Keratinocyte (primary cell): ENCODE results near the gene MAZ.

ENCODE experiments used
- CTCF ChIP-seq, 3 experiments: IDR thresholded peaks in 1 of 3; conservative IDR thresholded peaks in 1 of 3; optimal IDR thresholded peaks in 1 of 3; 2 replicates in 2 of 3; 3 replicates in 1 of 3; pipeline versions ENCODE3 to v1.5.1; 2011; ENCODE audit warnings: low read length in 3 of 3, mild to moderate bottlenecking in 3 of 3, moderate library complexity in 2 of 3, control low read depth in 1 of 3, inconsistent platforms in 1 of 3; ENCODE audit not compliant: insufficient read depth in 2 of 3; ENCODE audit errors: extremely low read depth in 1 of 3
- EZH2 ChIP-seq: IDR thresholded peaks from one replicate; pipeline ENCODE4 v1.6.1; 2012; ENCODE audit warnings: inconsistent platforms, mild to moderate bottlenecking, low read length, moderate library complexity

DNA sequence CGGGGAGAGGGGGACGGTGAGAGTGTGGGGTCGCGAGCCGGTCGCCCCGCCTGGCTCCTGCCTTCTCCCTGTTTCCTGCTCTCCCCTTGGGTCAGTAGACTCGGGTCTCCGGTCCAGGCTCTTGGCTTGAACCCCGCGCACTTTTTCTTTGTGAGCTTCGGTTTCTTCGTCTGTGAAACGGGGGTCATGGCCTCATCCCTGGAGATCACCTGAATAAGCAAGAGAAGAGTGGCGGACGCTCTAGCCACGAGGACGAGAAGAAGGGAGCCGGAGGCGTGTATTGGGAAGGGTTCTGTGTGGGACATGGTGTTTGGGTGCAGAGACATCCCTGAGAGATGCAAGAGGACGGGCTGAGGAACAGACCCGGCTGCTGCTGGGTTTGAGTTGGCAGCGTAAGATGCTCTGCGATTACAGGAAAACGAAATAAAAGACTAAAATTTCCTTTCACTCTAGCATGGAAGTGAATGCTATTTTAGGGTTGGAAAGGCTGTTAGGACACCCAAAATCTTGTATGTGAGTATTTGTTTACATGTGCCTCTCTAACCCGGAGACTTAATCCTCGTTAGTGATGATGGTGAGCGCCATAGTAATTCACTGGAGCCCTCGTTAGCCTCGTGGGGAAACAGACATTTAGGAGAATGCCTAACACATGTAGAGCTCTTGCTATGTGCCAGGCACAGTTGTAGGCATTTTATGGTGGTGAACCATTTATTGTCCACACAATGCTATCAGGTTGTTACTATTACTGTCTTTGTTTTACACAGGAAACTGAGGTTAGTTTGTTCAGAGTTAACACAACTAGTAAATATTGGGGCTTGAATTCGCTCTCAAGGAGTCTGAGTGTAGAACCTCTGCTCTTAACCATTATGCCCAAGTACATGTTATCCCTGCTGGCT lies 15.1 kb upstream of the MAZ start:
- TF ChIP-seq EZH2 (no peak), CTCF (optimal IDR thresholded peaks at IDR 0.05 in 1 of 3, IDR thresholded peaks at IDR 0.05 in 1 of 3, conservative IDR thresholded peaks at IDR 0.05 in 1 of 3; ENCODE audit: extremely low read depth in 1 of 3, insufficient read depth in 2 of 3, low read length in 3 of 3) (no peak)
